Naive thymus-derived CD4-positive, alpha-beta T cell (primary cell): ENCODE results near the gene DENND1B. TPM values are rescaled to one million over a fixed set of nuclear protein-coding genes. Genes with fewer than 3 reads are reported as not detected.
"Not testable (repeated sequence)": the region's sequence is repeated elsewhere in the genome, so short reads cannot be mapped to it uniquely, and the experiment has no call there.

Experiments
- ATAC-seq: fragments of 150-1000 bp; cut with Tn5 transposase; 2 replicates; pipeline ENCODE4 v1.10.0; 2021; ENCODE audit warnings: mild to moderate bottlenecking, moderate library complexity
- CTCF ChIA-PET: fragments of 350-600 bp; sonication (Branson Sonifier 250); formaldehyde crosslinking; loops from one replicate; lab custom pipeline; 2021; ENCODE audit warnings: antibody characterized with exemption; lab: Charles Lee
- POLR2A ChIA-PET: fragments of 350-600 bp; sonication (Branson Sonifier 250); formaldehyde crosslinking; loops from one replicate; lab custom pipeline; 2021; ENCODE audit warnings: antibody characterized with exemption, inconsistent platforms; lab: Charles Lee
- DNase-seq, 9 donors: peaks; one replicate each; pipeline versions ENCODE4 v3.0.0 to v3.0.0-alpha.2; 2020 to 2022; ENCODE audit warnings: mixed read lengths in 1 of 9
- H3K27ac ChIP-seq: one replicate; pipeline ENCODE4 v1.7.0; 2013; ENCODE audit warnings: mild to moderate bottlenecking, low read depth, low read length, moderate library complexity
- H3K27me3 ChIP-seq, 2 donors: one replicate each; pipeline ENCODE4 v1.7.0; 2013; ENCODE audit warnings: low read length in 2 of 2, mild to moderate bottlenecking in 2 of 2, moderate library complexity in 2 of 2; ENCODE audit not compliant: control insufficient read depth in 2 of 2, insufficient read depth in 2 of 2
- H3K36me3 ChIP-seq, 3 experiments: 1 replicate in 2 of 3; 2 replicates in 1 of 3; pipeline ENCODE4 v1.7.0; 2013; ENCODE audit warnings: low read length in 3 of 3, mild to moderate bottlenecking in 3 of 3, moderate library complexity in 1 of 3; ENCODE audit not compliant: insufficient read depth in 3 of 3, control insufficient read depth in 2 of 3
- H3K4me1 ChIP-seq, 2 donors: one replicate each; pipeline ENCODE4 v1.7.0; 2013; ENCODE audit warnings: low read length in 2 of 2, mild to moderate bottlenecking in 2 of 2, moderate library complexity in 1 of 2; ENCODE audit not compliant: control insufficient read depth in 2 of 2, insufficient read depth in 2 of 2
- H3K4me3 ChIP-seq: 2 replicates; pipeline ENCODE4 v1.7.0; 2013; ENCODE audit warnings: mild to moderate bottlenecking, low read length
- H3K9me3 ChIP-seq, 3 experiments: 1 replicate in 2 of 3; 2 replicates in 1 of 3; pipeline ENCODE4 v1.7.0; 2013; ENCODE audit warnings: low read length in 3 of 3; ENCODE audit not compliant: control insufficient read depth in 2 of 3
- H3K27ac Mint-ChIP-seq, 9 donors: one replicate each; pipeline ENCODE4 v1.8.0; 2020 to 2022; ENCODE audit warnings: mixed read lengths in 9 of 9, mild to moderate bottlenecking in 8 of 9, moderate library complexity in 5 of 9, inconsistent platforms in 2 of 9
- H3K27me3 Mint-ChIP-seq, 5 donors: one replicate each; pipeline ENCODE4 v1.8.0; 2021 to 2022; ENCODE audit warnings: mixed read lengths in 5 of 5, mild to moderate bottlenecking in 1 of 5
- H3K36me3 Mint-ChIP-seq, 5 donors: one replicate each; pipeline ENCODE4 v1.8.0; 2020 to 2022; ENCODE audit warnings: mixed read lengths in 5 of 5, mild to moderate bottlenecking in 3 of 5, inconsistent platforms in 1 of 5
- H3K4me1 Mint-ChIP-seq, 7 donors: one replicate each; pipeline ENCODE4 v1.8.0; 2020 to 2022; ENCODE audit warnings: mixed read lengths in 7 of 7, mild to moderate bottlenecking in 3 of 7, inconsistent platforms in 1 of 7
- H3K4me3 Mint-ChIP-seq, 10 donors: one replicate each; pipeline ENCODE4 v1.8.0; 2020 to 2022; ENCODE audit warnings: mild to moderate bottlenecking in 10 of 10, mixed read lengths in 10 of 10, moderate library complexity in 6 of 10, inconsistent platforms in 2 of 10
- H3K9me3 Mint-ChIP-seq, 11 donors: one replicate each; pipeline ENCODE4 v1.8.0; 2020 to 2022; ENCODE audit warnings: mixed read lengths in 11 of 11, mild to moderate bottlenecking in 4 of 11, inconsistent platforms in 1 of 11, moderate library complexity in 1 of 11
- intact Hi-C, 2 donors: fragments of 100-400 bp; cut with micrococcal nuclease; formaldehyde crosslinking; loops; one replicate each; pipeline ENCODE4 v1.15.1; 2023
- polyA plus RNA-seq, 2 donors: library from polyadenylated mRNA; unstranded; fragments of 300-500 nt; fragmentation: Illumina TruSeq; gene quantifications; one replicate each; pipeline ENCODE4 v1.2.3, GENCODE V29; 2021
- total RNA-seq, 6 experiments: library from RNA in 5 of 6; stranded (reverse) in 5 of 6; gene quantifications; 1 replicate in 5 of 6; 2 replicates in 1 of 6; pipeline ENCODE4 v1.2.3 and lab custom pipeline; 2021 to 2026

The DENND1B gene
- total and polyA plus RNA-seq, 7 experiments from 2014 or later: 7.3 to 28.7 (median 18.2) TPM

DNA sequence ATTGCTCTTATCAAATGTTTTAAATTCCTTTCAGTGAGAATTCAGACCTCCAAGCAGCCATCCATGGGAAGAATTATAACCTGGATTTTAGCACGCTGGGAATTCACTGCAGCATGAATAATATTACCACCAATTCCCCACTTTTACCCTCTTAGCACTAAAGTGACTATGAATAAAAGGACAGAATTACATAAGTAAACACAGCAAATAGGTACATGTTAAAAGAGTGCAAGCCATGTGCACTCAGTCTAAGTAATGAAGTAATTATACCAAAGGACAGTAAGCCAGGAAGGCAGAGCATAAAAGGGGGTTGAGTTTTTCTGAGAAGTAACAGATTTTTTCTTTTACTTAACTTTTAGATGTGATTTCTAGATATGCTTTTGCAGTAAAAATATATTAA is 176.3 kb downstream of the DENND1B start:
- ATAC-seq (no peak), DNase-seq (no peak)
- no peaks in the 10 kb centered on the region for H3K9me3 ChIP-seq
- H3K9me3 Mint-ChIP-seq: no peaks in the 10 kb centered on the region
- no peak overlapping the region for H3K4me3 ChIP-seq
- H3K4me3 Mint-ChIP-seq: no peak overlapping the region
- no peak overlapping the region for H3K27ac ChIP-seq
- peaks cover 0 to 7% (median 0%) of the 10 kb centered on the region in 3 experiments for H3K36me3 ChIP-seq
- no peaks in the 10 kb centered on the region for H3K27me3 Mint-ChIP-seq
- no peaks in the 10 kb centered on the region for H3K27me3 ChIP-seq
- peaks cover 0 to 3% (median 0%) of the 10 kb centered on the region in 7 donors for H3K4me1 Mint-ChIP-seq
- POLR2A ChIA-PET: no interaction called here
- CTCF ChIA-PET: no interaction called here
- no peak overlapping the region for H3K27ac Mint-ChIP-seq
- no peaks in the 10 kb centered on the region for H3K4me1 ChIP-seq
- H3K36me3 Mint-ChIP-seq: peaks cover 3 to 21% (median 8%) of the 10 kb centered on the region in 5 donors
- intact Hi-C loops: loop anchor here in 1 of 2 donors (2.0 kb wide), 1 partner anchor 20 kb away; no protein-coding TSS in a partner anchor

DNA sequence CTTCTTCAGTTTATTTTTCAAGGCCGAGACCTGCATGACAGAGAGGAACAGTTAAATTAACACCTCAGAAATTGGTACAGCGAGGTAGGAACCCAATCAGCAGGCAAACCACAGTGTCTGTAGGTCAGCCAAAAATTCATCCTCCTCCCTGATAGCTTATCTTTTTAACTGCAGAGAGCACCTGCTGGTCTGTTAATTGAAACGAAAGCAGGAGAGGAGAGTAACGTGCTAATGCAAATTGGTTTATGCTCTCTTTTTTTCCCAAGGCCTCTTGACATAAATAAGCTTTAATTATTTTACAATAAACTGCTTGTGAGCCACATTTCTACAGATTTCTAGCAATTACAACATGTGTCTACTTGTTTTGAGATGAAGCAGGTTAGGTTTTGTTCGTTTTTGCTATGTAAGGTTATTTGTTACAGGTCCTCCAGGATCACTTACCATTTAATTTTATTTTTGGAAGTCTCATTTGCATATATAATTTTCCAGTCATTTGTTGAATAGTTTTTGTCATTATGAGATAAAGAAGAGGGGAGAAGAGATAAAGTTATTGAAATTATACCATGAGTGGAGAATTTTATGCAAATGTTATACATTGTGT is 179.9 kb downstream of the DENND1B start:
- ChIA-PET POLR2A (no interaction called here), CTCF (no interaction called here)
- peaks cover 0 to 3% (median 0%) of the 10 kb centered on the region in 7 donors for H3K4me1 Mint-ChIP-seq
- no peaks in the 10 kb centered on the region for H3K27me3 Mint-ChIP-seq
- H3K4me1 ChIP-seq: no peaks in the 10 kb centered on the region
- no peak overlapping the region for H3K27ac ChIP-seq
- peaks cover 0 to 31% (median 23%) of the 10 kb centered on the region in 5 donors for H3K36me3 Mint-ChIP-seq
- no peaks in the 10 kb centered on the region for H3K27me3 ChIP-seq
- DNase-seq (no peak), ATAC-seq (no peak)
- H3K4me3 ChIP-seq: no peak overlapping the region
- intact Hi-C loops: no loop called here
- no peak overlapping the region for H3K4me3 Mint-ChIP-seq
- H3K27ac Mint-ChIP-seq: no peak overlapping the region
- no peaks in the 10 kb centered on the region for H3K9me3 Mint-ChIP-seq
- peaks cover 0 to 7% (median 0%) of the 10 kb centered on the region in 3 experiments for H3K36me3 ChIP-seq
- no peaks in the 10 kb centered on the region for H3K9me3 ChIP-seq

DNA sequence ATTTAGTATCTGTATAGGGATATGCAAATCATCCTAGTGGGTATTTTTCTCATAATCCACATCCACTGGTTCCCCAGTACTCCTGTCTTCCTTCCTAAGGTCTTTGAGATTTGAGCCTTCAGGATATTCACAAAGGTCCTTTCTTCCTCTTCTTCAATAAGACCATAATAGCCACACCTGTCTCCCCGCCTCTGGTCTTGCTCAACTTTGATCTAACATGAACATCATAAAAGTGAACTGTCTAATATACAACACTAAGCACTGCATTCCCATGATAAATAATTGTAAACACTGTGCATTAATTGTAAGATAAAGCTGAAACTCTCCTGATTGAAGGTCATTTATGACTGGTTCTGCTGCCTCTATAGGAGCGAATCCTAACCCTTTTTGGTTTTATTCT is 184.6 kb downstream of the DENND1B start:
- Histone ChIP-seq H3K4me1 (no peaks in the 10 kb centered on the region), H3K36me3 (peaks cover 0 to 7% (median 0%) of the 10 kb centered on the region in 3 experiments), H3K27ac (no peak overlapping the region), H3K9me3 (no peaks in the 10 kb centered on the region), H3K4me3 (no peak overlapping the region), H3K27me3 (no peaks in the 10 kb centered on the region)
- H3K4me1 Mint-ChIP-seq: no peaks in the 10 kb centered on the region
- no peaks in the 10 kb centered on the region for H3K9me3 Mint-ChIP-seq
- no peak for DNase-seq
- no peaks in the 10 kb centered on the region for H3K27me3 Mint-ChIP-seq
- ChIA-PET POLR2A (no interaction called here), CTCF (no interaction called here)
- no peak overlapping the region for H3K4me3 Mint-ChIP-seq
- no peak for ATAC-seq
- H3K36me3 Mint-ChIP-seq: peaks cover 0 to 43% (median 22%) of the 10 kb centered on the region in 5 donors
- intact Hi-C loops: no loop called here
- no peak overlapping the region for H3K27ac Mint-ChIP-seq

DNA sequence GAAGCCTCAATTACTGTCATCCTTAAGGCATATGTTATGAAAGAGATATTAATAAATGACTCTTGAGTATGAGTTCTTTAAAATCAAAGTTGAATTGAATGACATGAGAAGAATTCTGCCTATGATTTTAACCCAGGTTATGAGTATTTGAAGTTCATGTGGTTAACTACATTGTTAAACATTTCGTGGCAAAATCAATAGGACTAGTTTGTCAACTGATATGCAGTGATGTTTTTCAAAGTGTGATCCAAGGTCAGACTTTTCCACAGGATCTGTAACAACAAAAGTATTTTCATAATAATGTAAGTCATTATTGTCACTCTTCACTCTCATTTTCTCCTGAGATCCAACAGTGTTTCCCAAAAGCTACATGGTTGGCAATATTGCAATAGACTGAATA is 189.5 kb downstream of the DENND1B start:
- Histone ChIP-seq H3K27ac (no peak overlapping the region), H3K9me3 (no peaks in the 10 kb centered on the region), H3K4me3 (no peak overlapping the region), H3K27me3 (no peaks in the 10 kb centered on the region), H3K36me3 (peaks cover 0 to 9% (median 0%) of the 10 kb centered on the region in 3 experiments), H3K4me1 (no peaks in the 10 kb centered on the region)
- no peak overlapping the region for H3K4me3 Mint-ChIP-seq
- H3K9me3 Mint-ChIP-seq: no peaks in the 10 kb centered on the region
- no peak overlapping the region for H3K27ac Mint-ChIP-seq
- DNase-seq (no peak), ATAC-seq (no peak)
- POLR2A ChIA-PET: no interaction called here
- intact Hi-C loops: no loop called here
- peaks cover 0 to 41% (median 24%) of the 10 kb centered on the region in 5 donors for H3K36me3 Mint-ChIP-seq
- no peaks in the 10 kb centered on the region for H3K27me3 Mint-ChIP-seq
- CTCF ChIA-PET: no interaction called here
- H3K4me1 Mint-ChIP-seq: no peaks in the 10 kb centered on the region

DNA sequence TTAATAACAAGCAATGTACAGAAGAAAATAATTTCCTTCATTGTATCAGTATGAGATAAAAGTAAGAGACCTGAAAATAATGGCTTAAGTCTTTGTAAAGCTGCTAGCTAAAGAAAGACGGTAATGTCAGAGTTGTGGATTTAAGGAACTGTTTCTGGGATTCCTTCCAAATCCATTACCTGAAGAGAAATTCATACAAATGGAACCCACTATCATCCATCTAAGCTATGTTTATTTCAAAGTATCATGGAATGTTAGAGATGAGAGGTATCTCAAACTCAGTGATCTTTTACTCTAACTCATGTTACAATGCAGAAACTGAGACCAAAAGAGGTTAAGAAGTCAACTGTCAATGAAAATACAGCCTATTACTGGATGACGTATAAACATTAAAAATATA is 197.7 kb downstream of the DENND1B start:
- Histone ChIP-seq H3K9me3 (no peaks in the 10 kb centered on the region), H3K36me3 (peaks cover 0 to 5% (median 0%) of the 10 kb centered on the region in 3 experiments), H3K27ac (no peak overlapping the region), H3K27me3 (no peaks in the 10 kb centered on the region), H3K4me3 (no peak overlapping the region), H3K4me1 (no peaks in the 10 kb centered on the region)
- Mint-ChIP-seq H3K27ac (no peak overlapping the region), H3K9me3 (peaks cover 0 to 11% (median 4%) of the 10 kb centered on the region in 11 donors), H3K36me3 (peaks cover 12 to 82% (median 66%) of the 10 kb centered on the region in 5 donors), H3K4me3 (no peak overlapping the region), H3K4me1 (peaks cover 0 to 2% (median 0%) of the 10 kb centered on the region in 7 donors), H3K27me3 (no peaks in the 10 kb centered on the region)
- DNase-seq: no peak
- POLR2A ChIA-PET: no interaction called here
- CTCF ChIA-PET: interaction anchor here (1.2 kb wide), 1 partner anchor 11 kb away, joined by 5 read pairs; no protein-coding TSS in a partner anchor
- ATAC-seq: no peak
- intact Hi-C loops: no loop called here

DNA sequence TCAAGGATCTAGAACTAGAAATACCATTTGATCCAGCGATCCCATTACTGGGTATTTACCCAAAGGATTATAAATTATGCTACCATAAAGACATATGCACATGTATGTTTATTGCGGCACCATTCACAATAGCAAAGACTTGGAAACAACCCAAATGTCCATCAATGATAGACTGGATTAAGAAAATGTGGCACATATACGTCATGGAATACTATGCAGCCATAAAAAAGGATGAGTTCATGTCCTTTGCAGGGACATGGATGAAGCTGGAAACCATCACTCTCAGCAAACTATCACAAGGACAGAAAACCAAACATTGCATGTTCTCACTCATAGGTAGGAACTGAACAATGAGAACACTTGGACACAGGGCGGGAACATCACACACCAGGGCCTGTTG is 199.7 kb downstream of the DENND1B start:
- Mint-ChIP-seq H3K36me3 (peaks cover 20 to 87% (median 69%) of the 10 kb centered on the region in 5 donors), H3K9me3 (peaks cover 2 to 18% (median 7%) of the 10 kb centered on the region in 11 donors)
- H3K4me3 Mint-ChIP-seq, H3K36me3 ChIP-seq, H3K27ac ChIP-seq, POLR2A ChIA-PET, H3K27me3 Mint-ChIP-seq, DNase-seq, H3K27ac Mint-ChIP-seq, H3K27me3 ChIP-seq, intact Hi-C loops, H3K4me1 Mint-ChIP-seq, ATAC-seq, H3K4me3 ChIP-seq, H3K9me3 ChIP-seq, CTCF ChIA-PET, H3K4me1 ChIP-seq: not testable (repeated sequence)

DNA sequence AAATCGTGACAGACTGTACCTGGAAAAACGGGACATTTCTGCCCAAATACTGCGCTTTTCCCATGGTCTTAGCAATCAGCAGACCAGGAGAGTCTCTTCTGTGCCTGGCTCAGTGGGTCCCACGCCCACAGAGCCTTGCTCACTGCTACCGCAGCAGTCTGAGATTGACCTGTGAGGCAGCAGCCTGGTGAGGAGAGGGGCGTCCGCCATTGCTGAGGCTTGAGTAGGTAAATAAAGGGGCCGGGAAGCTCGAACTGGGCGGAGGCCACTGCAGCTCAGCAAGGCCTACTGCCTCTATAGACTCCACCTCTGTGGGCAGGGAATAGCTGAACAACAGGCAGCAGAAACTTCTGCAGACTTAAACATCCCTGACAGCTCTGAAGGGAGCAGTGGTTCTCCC is 203.1 kb downstream of the DENND1B start:
- ChIA-PET CTCF (no interaction called here), POLR2A (no interaction called here)
- H3K27me3 Mint-ChIP-seq: no peaks in the 10 kb centered on the region
- intact Hi-C loops: no loop called here
- Histone ChIP-seq H3K4me1 (no peaks in the 10 kb centered on the region), H3K9me3 (peaks cover 0 to 6% (median 0%) of the 10 kb centered on the region in 3 experiments), H3K27ac (no peak overlapping the region), H3K27me3 (no peaks in the 10 kb centered on the region), H3K36me3 (peaks cover 0 to 10% (median 0%) of the 10 kb centered on the region in 3 experiments), H3K4me3 (no peak overlapping the region)
- no peak for DNase-seq
- no peak for ATAC-seq
- peaks cover 0 to 2% (median 0%) of the 10 kb centered on the region in 7 donors for H3K4me1 Mint-ChIP-seq
- peaks cover 11 to 45% (median 22%) of the 10 kb centered on the region in 11 donors for H3K9me3 Mint-ChIP-seq
- H3K4me3 Mint-ChIP-seq: no peak overlapping the region
- peaks cover 30 to 98% (median 80%) of the 10 kb centered on the region in 5 donors for H3K36me3 Mint-ChIP-seq
- no peak overlapping the region for H3K27ac Mint-ChIP-seq
